ENCODE results near the gene DOCK10.
A peak's percentile ranks its signal among the peaks of the same experiment; 100 is the strongest.

DOCK10 gene

GRCh38 chr2:225011585-225011984 is 30.7 kb downstream of the DOCK10 start:
- no peak for DNase-seq (ENCODE audit: low spot score)

GRCh38 chr2:225010804-225011203 is 31.5 kb downstream of the DOCK10 start:
- DNase-seq (ENCODE audit: low spot score), result no peak

GRCh38 chr2:225009768-225010167 is 32.5 kb downstream of the DOCK10 start:
- no peak for DNase-seq (ENCODE audit: low spot score)

- peak; percentile 27 for DNase-seq (ENCODE audit: low spot score)
These were observed 33.3 kb downstream of the DOCK10 start for GRCh38 chr2:225008935-225009334.

- DNase-seq (ENCODE audit: low spot score), result no peak
These were observed 34.0 kb downstream of the DOCK10 start for GRCh38 chr2:225008179-225008856.

GRCh38 chr2:225006730-225007129 is 35.5 kb downstream of the DOCK10 start:
- no peak for DNase-seq (ENCODE audit: low spot score)

- no peak for DNase-seq (ENCODE audit: low spot score)
These were observed 37.7 kb downstream of the DOCK10 start for GRCh38 chr2:225004597-225004996.

GRCh38 chr2:225002656-225003045 is 39.6 kb downstream of the DOCK10 start:
- DNase-seq (ENCODE audit: low spot score), result no peak

GRCh38 chr2:225002039-225002655 is 40.1 kb downstream of the DOCK10 start:
- DNase-seq (ENCODE audit: low spot score), result peak; percentile 58

- no peak for DNase-seq (ENCODE audit: low spot score)
These were observed 42.5 kb downstream of the DOCK10 start for GRCh38 chr2:224999754-225000153.

GRCh38 chr2:224999321-224999720 is 42.9 kb downstream of the DOCK10 start:
- DNase-seq (ENCODE audit: low spot score), result no peak

GRCh38 chr2:224997802-224998201 is 44.5 kb downstream of the DOCK10 start:
- no peak for DNase-seq (ENCODE audit: low spot score)

- DNase-seq (ENCODE audit: low spot score), result no peak
These were observed 46.8 kb downstream of the DOCK10 start for GRCh38 chr2:224995419-224995818.

GRCh38 chr2:224994242-224994823 is 47.9 kb downstream of the DOCK10 start:
- no peak for DNase-seq (ENCODE audit: low spot score)

- no peak for DNase-seq (ENCODE audit: low spot score)
These were observed 51.6 kb downstream of the DOCK10 start for GRCh38 chr2:224990710-224991109.

- no peak for DNase-seq (ENCODE audit: low spot score)
These were observed 54.5 kb downstream of the DOCK10 start for GRCh38 chr2:224987733-224988132.

GRCh38 chr2:224986477-224986876 is 55.8 kb downstream of the DOCK10 start:
- DNase-seq (ENCODE audit: low spot score), result no peak

- DNase-seq (ENCODE audit: low spot score), result no peak
These were observed 57.6 kb downstream of the DOCK10 start for GRCh38 chr2:224984637-224985036.

GRCh38 chr2:224983712-224984554 is 58.3 kb downstream of the DOCK10 start:
- DNase-seq (ENCODE audit: low spot score), result no peak

GRCh38 chr2:224982910-224983711 is 59.2 kb downstream of the DOCK10 start:
- DNase-seq (ENCODE audit: low spot score), result no peak

GRCh38 chr2:224982226-224982625 is 60.0 kb downstream of the DOCK10 start:
- no peak for DNase-seq (ENCODE audit: low spot score)

Data from iPS-NIHi11 (cell line).